Measurements from ENCODE around the gene ZCWPW2. TPM values are rescaled to one million over a fixed set of nuclear protein-coding genes. Genes with fewer than 3 reads are reported as not detected.

Gene ZCWPW2
- total RNA-seq, 4 donors from 2014 or later: 0.25 to 0.74 TPM; not detected in 2

GRCh38 chr3:28349469-28350000 is 1.0 kb downstream of the ZCWPW2 start:
- no peak for TF ChIP-seq CTCF (IDR thresholded peaks at IDR 0.05)
- ATAC-seq (ENCODE audit: low FRiP score) (no peak), DNase-seq (ENCODE audit: low spot score) (no peak)

GRCh38 chr3:28376424-28376823 is 27.9 kb downstream of the ZCWPW2 start:
- DNase-seq (ENCODE audit: low spot score): no peak
- ATAC-seq (ENCODE audit: low FRiP score): peak; percentile 95
- TF ChIP-seq CTCF (IDR thresholded peaks at IDR 0.05): no peak

GRCh38 chr3:28386049-28386448 is 37.5 kb downstream of the ZCWPW2 start:
- ATAC-seq (ENCODE audit: low FRiP score) (no peak), DNase-seq (ENCODE audit: low spot score) (no peak)
- no peak for TF ChIP-seq CTCF (IDR thresholded peaks at IDR 0.05)

GRCh38 chr3:28388978-28389377 is 40.5 kb downstream of the ZCWPW2 start:
- ATAC-seq (ENCODE audit: low FRiP score): no peak
- no peak for DNase-seq (ENCODE audit: low spot score)
- no peak for TF ChIP-seq CTCF (IDR thresholded peaks at IDR 0.05)

- DNase-seq (ENCODE audit: low spot score): no peak
- ATAC-seq (ENCODE audit: low FRiP score): no peak
- no peak for TF ChIP-seq CTCF (IDR thresholded peaks at IDR 0.05)
Observed at GRCh38 chr3:28399206-28399605, 50.7 kb downstream of the ZCWPW2 start.

- DNase-seq (ENCODE audit: low spot score) (no peak), ATAC-seq (ENCODE audit: low FRiP score) (no peak)
- no peak for TF ChIP-seq CTCF (IDR thresholded peaks at IDR 0.05)
Observed at GRCh38 chr3:28406241-28406640, 57.7 kb downstream of the ZCWPW2 start.

- no peak for TF ChIP-seq CTCF (IDR thresholded peaks at IDR 0.05)
- no peak for ATAC-seq (ENCODE audit: low FRiP score)
- DNase-seq (ENCODE audit: low spot score): no peak
Observed at GRCh38 chr3:28449398-28449797, 100.9 kb downstream of the ZCWPW2 start.
